GM19372 (cell line): Measurements from ENCODE around the gene ATG7.
"Not testable (repeated sequence)": the region's sequence is repeated elsewhere in the genome, so short reads cannot be mapped to it uniquely, and the experiment has no call there.

ENCODE experiments used
- ATAC-seq: cut with Tn5 transposase; IDR thresholded peaks from one replicate; pipeline ENCODE4 v1.9.1; 2021; ENCODE audit warnings: mild to moderate bottlenecking, low read depth, moderate library complexity; ENCODE audit not compliant: unreplicated experiment

Gene ATG7

DNA sequence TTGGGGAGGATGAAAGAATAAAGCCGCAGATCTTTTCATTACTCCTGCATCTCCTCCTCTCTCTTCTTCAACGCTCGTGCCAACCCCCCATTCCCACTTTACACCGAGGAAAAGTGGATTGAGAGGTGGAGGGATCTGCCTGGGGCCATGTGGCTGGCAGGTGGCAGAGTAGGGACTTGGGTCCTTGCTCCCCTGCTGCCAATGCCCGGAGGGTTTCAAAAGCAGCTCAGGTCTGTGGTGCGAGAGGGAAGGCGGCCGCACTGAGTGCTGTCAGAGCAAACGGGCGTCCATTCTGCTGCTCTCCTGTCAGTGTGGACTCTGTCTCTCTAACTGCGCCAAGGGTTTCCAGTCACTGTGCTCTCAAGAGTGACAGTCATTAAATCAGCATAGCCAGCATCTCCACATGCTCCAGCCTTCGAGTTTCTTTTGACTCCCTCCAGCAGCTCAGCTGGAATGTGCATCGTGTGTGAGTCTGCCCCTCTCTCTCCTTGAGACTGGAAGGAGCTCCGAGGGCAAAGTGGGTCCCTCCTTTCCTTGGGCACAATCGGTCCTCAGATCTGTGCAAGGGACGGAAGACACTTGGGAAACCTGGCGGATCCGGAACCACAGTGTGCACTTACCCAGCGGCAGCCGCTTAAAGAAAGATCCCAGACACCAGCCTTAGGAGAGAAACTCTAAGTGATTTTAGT is 302.9 kb downstream of the ATG7 start:
- no peak for ATAC-seq

- no peak for ATAC-seq
Observed at GRCh38 chr3:11575677-11576076, 303.5 kb downstream of the ATG7 start.

DNA sequence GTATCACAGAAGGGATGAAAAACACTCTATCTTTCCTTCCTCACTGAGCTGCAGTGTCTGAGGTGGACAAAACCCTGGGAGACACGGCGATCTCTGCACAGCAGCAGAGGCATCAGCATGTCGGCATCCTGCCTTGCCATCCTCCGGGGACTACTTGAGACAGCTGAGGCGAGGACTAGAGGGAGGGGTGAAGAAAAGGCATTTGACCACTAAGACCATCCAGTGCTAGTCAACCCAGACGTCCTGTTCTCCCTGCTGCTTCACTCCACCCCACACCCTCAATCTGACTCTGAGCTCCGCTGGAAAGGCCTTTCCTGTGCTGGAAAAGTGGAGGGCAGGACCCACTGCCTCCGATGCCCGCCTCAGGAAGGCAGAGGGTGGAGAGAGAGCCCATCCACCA is 304.3 kb downstream of the ATG7 start:
- ATAC-seq: no peak

DNA sequence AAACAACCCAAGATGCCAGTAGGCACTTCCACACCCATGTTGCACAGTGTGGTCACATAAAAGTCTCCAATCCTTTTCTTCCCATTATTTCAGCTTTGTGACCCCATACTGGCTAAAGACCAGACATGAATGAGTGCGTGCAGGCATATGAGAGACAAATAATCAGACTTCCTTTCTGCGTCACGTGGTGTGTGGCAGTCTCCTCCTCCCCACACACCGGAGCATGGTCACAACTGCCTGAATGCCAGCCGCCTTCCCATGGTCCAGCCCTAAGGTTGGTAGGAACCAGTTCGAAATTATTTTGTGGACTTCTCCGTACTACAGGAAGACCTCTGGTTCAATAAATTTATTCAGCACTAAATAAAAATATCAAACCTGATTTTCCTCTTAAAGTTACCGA is 306.0 kb downstream of the ATG7 start:
- ATAC-seq: no peak

- no peak for ATAC-seq
Observed at GRCh38 chr3:11580645-11581044, 308.4 kb downstream of the ATG7 start.

- ATAC-seq: no peak
Observed at GRCh38 chr3:11581237-11582190, 309.3 kb downstream of the ATG7 start.

- no peak for ATAC-seq
Observed at GRCh38 chr3:11582191-11582968, 310.2 kb downstream of the ATG7 start.

DNA sequence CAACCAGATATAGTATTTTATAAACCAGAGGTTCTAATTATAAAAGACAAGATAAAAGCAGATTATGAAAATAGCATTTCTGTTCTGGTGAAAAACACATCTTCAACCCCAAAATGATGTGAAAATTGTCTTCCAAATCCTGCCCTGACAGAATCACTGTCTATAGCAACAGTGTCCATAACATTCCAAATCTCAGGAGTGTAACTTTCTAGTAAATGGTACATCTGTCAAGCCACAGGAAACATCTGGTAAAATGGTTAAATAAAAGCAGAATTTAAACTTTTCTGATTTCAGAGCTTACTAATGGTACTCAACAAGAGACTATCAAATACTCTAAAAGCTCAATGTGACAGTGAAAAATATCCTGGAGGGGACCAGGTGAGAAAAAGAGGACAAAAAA is 311.0 kb downstream of the ATG7 start:
- no peak for ATAC-seq

DNA sequence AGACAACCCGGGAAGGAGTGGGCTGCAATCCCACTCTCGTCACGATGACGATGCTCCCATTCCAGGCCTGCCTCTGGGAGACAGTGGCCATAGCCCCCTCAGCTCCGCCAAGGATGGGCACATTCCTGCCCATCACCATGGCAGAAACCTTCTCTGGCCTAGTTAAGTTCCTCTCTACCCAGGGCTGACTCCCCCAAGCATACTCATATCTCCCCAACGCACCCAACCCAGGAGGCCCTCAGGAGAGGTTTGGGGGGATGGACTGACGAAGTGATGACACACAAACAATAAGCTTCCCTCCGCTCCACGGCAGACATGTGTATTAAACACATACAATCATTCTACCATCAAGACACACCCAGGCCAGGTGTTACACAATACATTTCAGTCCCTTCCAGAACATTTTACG is 311.4 kb downstream of the ATG7 start:
- no peak for ATAC-seq

- ATAC-seq: no peak
Observed at GRCh38 chr3:11584570-11584969, 312.4 kb downstream of the ATG7 start.

GRCh38 chr3:11587766-11588165 is 315.6 kb downstream of the ATG7 start:
- ATAC-seq: no peak

GRCh38 chr3:11588338-11588737 is 316.1 kb downstream of the ATG7 start:
- ATAC-seq: no peak

DNA sequence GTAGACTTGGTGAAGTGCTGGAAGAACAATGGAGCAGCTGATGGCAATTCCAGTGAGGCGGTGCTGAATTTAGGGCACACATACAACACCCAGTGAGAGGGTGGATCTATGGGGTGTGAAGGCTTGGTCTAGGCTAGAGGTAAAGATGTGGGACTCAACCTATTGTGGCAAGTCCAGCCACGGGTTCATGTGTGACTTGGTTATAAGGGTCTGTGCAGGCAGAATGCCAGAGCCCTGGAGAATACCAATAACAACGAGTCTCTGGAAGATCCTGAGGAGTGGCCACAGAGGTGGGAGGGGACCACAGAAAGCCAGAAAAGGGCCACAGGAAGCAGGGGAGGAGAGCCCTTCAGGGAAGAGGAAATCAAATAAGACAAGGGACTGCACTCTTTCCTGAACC is 316.6 kb downstream of the ATG7 start:
- ATAC-seq: no peak

DNA sequence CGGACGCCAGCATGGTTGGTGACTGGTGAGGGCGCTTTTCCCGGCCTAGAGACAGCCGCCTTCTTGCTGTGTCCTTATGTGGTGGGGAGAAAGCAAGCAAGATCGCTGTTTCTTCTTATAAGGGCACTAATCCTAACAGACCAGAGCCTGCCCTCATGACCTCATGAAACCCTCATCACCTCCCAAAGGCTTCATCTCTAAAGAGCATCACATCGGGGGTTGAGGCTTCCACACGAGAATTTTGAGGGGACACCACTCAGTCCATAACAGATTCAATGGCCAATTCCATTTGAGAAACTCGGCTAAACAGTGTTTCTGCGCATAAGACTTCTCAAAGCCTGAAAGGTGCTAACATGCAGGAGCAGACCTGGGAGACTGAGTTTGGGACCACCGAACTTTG is 317.5 kb downstream of the ATG7 start:
- no peak for ATAC-seq

DNA sequence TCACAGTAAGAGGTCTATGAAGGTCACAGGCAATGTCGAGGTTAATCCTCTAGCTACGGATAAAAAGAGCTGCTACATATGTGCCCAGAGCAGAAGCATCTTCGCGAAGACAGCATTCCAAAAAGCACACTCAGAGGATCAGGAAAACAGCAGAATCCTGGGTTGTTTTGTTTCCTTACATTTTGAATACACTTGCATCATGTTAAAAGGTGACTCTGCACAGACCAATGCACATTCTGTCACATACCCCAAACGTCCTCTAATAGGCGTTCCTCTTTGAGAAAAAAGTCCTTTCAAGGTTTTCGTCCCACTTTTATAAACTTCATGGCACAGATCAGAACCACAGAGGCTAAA is 318.8 kb downstream of the ATG7 start:
- ATAC-seq: no peak

DNA sequence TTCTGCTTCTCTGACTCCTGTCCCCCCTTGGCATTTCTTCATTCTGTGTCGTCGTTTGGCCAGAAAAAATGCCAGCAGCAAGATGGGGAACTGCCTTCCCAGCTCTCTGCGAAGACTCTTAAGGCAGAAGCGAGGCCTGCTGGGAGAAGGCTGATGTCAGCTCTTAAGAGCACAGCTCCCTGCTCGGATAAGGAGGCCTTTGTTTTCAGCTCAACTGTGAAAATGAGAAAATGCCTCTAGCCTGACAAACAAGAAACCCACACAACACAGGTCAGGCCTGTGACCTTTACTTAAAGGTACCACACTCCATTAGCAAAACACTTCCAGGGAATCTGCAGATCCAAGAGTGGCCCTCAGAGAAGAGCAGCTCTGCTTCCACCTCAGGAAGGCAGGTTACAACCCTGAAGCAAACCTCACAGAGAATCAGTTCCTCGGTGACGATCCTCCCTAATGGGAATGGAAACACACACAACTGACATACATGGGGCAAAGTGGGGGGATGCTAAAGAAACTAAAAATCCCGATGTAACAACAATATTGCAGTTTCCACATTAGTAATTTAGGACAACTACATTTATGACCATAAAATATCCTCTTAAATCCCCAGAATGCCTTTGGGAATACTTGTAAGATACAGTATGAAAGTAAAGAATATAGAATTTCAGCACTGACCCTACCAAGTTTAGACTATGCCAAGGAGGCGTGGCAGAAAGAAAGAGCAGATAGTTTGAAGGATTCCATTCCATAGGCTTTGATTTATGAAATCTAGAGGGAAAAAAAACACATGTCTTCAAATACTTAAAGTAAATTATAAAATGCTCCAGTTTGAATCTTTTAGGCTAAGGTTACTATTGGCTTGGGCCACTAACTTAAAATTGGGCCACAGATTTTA is 319.4 kb downstream of the ATG7 start:
- ATAC-seq: no peak

DNA sequence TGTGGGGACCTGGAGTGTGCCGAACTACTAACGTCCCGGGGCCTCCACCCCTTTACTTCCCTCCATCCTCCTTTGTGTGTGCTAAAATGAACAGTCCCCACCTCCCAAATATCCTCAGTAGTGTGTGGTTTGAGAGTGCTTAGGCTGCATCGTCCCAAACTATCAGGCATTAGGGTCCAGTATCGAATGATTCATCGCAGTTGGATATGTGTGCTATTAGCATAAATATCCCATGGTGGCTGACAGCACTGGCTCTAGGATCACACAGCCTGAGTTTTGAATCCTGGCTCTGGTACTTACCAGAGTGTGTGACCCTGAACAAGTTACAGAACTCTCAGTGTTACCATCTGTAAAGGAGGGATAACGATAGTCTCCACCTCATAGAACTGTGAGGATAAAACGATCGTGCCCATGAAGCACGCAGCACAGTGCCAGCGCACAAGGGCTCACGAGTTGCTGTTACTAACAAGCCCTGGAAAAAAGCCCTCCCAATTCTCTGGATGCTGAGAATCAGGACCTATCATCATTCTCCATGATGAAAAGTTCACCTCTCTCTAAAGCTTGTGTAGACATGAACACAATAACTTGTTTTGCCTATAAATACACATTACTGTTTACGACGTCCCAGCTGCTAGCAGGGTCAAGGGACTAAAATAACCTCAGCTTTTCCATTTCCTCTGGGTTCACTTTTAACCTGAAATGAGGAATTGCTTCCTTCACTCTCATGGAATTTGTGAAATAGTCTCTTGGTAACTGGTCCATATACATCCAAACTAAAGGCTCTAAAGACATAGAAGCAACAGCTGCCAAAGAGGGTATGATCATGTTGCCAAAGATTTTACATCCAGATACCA is 320.5 kb downstream of the ATG7 start:
- no peak for ATAC-seq

DNA sequence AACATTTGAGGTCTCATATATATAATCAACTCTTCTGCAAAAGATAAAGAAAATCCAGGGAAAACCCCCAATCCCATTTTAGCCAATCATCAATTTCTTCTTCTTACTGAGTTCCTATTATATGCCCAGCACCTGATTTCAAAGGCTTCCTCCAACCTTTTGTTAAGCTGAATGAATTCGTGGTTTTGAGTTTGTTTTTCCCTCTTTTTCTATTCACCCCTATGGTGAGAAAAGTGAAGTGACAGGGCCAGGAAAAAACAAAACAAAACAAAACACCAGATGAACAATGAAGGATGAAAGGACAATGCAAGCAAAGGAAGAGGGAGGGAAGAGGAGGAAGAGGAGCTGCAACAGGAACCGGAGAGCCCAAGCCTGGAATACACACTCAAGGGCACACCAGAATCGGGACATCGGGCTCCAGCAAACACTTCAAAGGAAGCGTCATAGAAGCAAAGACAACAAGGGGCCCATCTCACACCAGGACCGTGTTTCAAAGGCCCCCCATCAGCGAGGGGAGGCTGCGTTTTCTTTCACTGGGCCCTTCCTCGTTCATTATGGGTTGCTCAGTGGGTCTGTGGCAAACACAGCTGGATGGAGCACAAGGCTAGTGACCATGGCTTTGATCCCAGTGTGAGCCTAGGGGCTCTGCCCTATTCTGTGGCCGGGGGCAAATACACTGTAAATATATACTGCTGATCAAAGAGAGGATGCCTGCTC is 321.3 kb downstream of the ATG7 start:
- ATAC-seq: no peak

DNA sequence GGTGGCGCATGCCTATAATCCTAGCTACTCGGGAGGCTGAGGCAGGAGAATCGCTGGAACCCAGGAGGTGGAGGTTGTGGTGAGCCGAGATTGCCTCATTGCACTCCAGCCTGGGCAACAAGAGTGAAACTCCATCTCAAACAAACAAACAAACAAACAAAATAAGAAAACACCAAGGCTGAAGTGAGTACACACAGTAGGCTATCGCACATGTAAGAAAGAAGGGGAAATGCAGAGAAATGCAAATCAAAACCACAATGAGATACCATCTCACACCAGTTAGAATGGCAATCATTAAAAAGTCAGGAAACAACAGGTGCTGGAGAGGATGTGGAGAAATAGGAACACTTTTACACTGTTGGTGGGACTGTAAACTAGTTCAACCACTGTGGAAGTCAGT is 322.8 kb downstream of the ATG7 start:
- ATAC-seq: not testable (repeated sequence)
